Retina (tissue), 1 donor: ENCODE data around the gene SCUBE2.
A peak's percentile ranks its signal among the peaks of the same experiment; 100 is the strongest.
"Not testable (repeated sequence)": the region's sequence is repeated elsewhere in the genome, so short reads cannot be mapped to it uniquely, and the experiment has no call there.

ENCODE experiments used
- DNase-seq: peaks from one replicate; pipeline ENCODE4 v3.0.0-alpha.2; 2016

The SCUBE2 gene

GRCh38 chr11:9103542-9104276, 12.3 kb upstream of the SCUBE2 start:
- no peak for DNase-seq

GRCh38 chr11:9099617-9100016, 8.2 kb upstream of the SCUBE2 start:
- no peak for DNase-seq

- not testable (repeated sequence) for DNase-seq
Observed at GRCh38 chr11:9098455-9098854, 7.1 kb upstream of the SCUBE2 start.

GRCh38 chr11:9097186-9097943, 6.0 kb upstream of the SCUBE2 start:
- DNase-seq, result not testable (repeated sequence)

- no peak for DNase-seq
Observed at GRCh38 chr11:9096427-9096826, 5.0 kb upstream of the SCUBE2 start.

GRCh38 chr11:9095421-9095820, 4.0 kb upstream of the SCUBE2 start:
- DNase-seq, result no peak

- DNase-seq, result no peak
Observed at GRCh38 chr11:9094420-9094819, 3.0 kb upstream of the SCUBE2 start.

- DNase-seq, result peak; percentile 22
Observed at GRCh38 chr11:9092853-9093778, 1.7 kb upstream of the SCUBE2 start.

GRCh38 chr11:9092072-9092471, 673 bp upstream of the SCUBE2 start:
- DNase-seq, result no peak

GRCh38 chr11:9090488-9091043, 833 bp downstream of the SCUBE2 start:
- peak; percentile 62 for DNase-seq

- no peak for DNase-seq
Observed at GRCh38 chr11:9089636-9090035, 1.8 kb downstream of the SCUBE2 start.

- DNase-seq, result no peak
Observed at GRCh38 chr11:9089061-9089460, 2.3 kb downstream of the SCUBE2 start.

GRCh38 chr11:9082575-9082974, 8.8 kb downstream of the SCUBE2 start:
- no peak for DNase-seq

- DNase-seq, result no peak
Observed at GRCh38 chr11:9081153-9081552, 10.2 kb downstream of the SCUBE2 start.

- no peak for DNase-seq
Observed at GRCh38 chr11:9078113-9079086, 13.0 kb downstream of the SCUBE2 start.

- DNase-seq, result no peak
Observed at GRCh38 chr11:9077164-9077563, 14.2 kb downstream of the SCUBE2 start.

GRCh38 chr11:9076661-9077060, 14.7 kb downstream of the SCUBE2 start:
- DNase-seq, result no peak

GRCh38 chr11:9076046-9076445, 15.4 kb downstream of the SCUBE2 start:
- DNase-seq, result no peak

- DNase-seq, result no peak
Observed at GRCh38 chr11:9075556-9075955, 15.8 kb downstream of the SCUBE2 start.

GRCh38 chr11:9074338-9075029, 16.9 kb downstream of the SCUBE2 start:
- DNase-seq, result no peak
